SU-DHL-6 (cell line): ENCODE data around the gene ASXL1.
"Not testable (repeated sequence)": the region's sequence is repeated elsewhere in the genome, so short reads cannot be mapped to it uniquely, and the experiment has no call there.

ENCODE experiments used
- H2AFZ ChIP-seq: fragments of 200-600 bp; sonication (generic); 2 replicates; pipeline ENCODE4 v1.6.1; 2014; ENCODE audit warnings: low read depth, mild to moderate bottlenecking, moderate library complexity, mixed read lengths, antibody characterized with exemption, low read length; ENCODE audit not compliant: severe bottlenecking
- H3F3A ChIP-seq: fragments of 200-600 bp; shearing (Covaris generic); 2 replicates; pipeline ENCODE4 v1.6.0; 2016; ENCODE audit warnings: antibody characterized with exemption, mild to moderate bottlenecking; ENCODE audit not compliant: insufficient read depth
- H3K27ac ChIP-seq: fragments of 200-600 bp; sonication (generic); 2 replicates; pipeline ENCODE4 v1.5.1; 2016; ENCODE audit warnings: low read depth, mild to moderate bottlenecking, low read length, moderate library complexity, mixed read lengths
- H3K27me3 ChIP-seq: fragments of 200-600 bp; sonication (generic), shearing (Covaris generic); 2 replicates; pipeline ENCODE4 v1.6.0; 2014; ENCODE audit warnings: mild to moderate bottlenecking, low read length
- H3K36me3 ChIP-seq: fragments of 200-600 bp; sonication (generic); 2 replicates; pipeline ENCODE4 v1.6.1; 2014; ENCODE audit warnings: mild to moderate bottlenecking, low read length, mixed read lengths
- H3K4me2 ChIP-seq: fragments of 300-600, 200-600 bp; shearing (Covaris generic), sonication (generic); 2 replicates; pipeline ENCODE4 v1.6.0; 2014; ENCODE audit warnings: low read length, low read depth, mild to moderate bottlenecking; ENCODE audit not compliant: poor library complexity, severe bottlenecking
- H3K4me3 ChIP-seq: fragments of 200-600 bp; sonication (generic); 2 replicates; pipeline ENCODE4 v1.5.1; 2014; ENCODE audit warnings: antibody characterized with exemption, low read length, mild to moderate bottlenecking, mixed read lengths; ENCODE audit not compliant: insufficient read depth, poor library complexity, severe bottlenecking
- H3K79me2 ChIP-seq: fragments of 200-600 bp; sonication (generic); 2 replicates; pipeline ENCODE4 v1.6.1; 2014; ENCODE audit warnings: mild to moderate bottlenecking, low read length, moderate library complexity; ENCODE audit not compliant: insufficient read depth
- H3K9ac ChIP-seq: fragments of 200-600 bp; sonication (generic); 2 replicates; pipeline ENCODE4 v1.7.0; 2014; ENCODE audit warnings: mild to moderate bottlenecking, low read length
- H3K9me2 ChIP-seq: fragments of 200-600 bp; sonication (generic); replicated peaks from 2 replicates; pipeline ENCODE4 v1.6.1; 2014; ENCODE audit warnings: low read length; ENCODE audit not compliant: insufficient read depth
- H3K9me3 ChIP-seq: fragments of 200-600 bp; sonication (generic); 2 replicates; pipeline ENCODE4 v1.6.1; 2014; ENCODE audit warnings: low read length, mixed read lengths; ENCODE audit not compliant: insufficient read depth
- H4K20me1 ChIP-seq: fragments of 200-600 bp; sonication (generic); 2 replicates; pipeline ENCODE4 v1.6.1; 2014; ENCODE audit warnings: low read depth, mild to moderate bottlenecking, antibody characterized with exemption, low read length, moderate library complexity, mixed read lengths
- CTCF ChIP-seq: fragments of 200-600 bp; sonication (generic); IDR thresholded peaks from one replicate; pipeline ENCODE4 v1.5.1; 2017; ENCODE audit warnings: antibody characterized with exemption, mild to moderate bottlenecking, low read length, moderate library complexity; ENCODE audit not compliant: insufficient read depth, poor library complexity, severe bottlenecking
- EZH2phosphoT487 ChIP-seq: fragments of 200-600 bp; sonication (generic), shearing (Covaris generic); conservative IDR thresholded peaks from 2 replicates; pipeline ENCODE4 v1.6.1; 2018; ENCODE audit warnings: mild to moderate bottlenecking, antibody characterized with exemption, low read length, moderate library complexity, mixed read lengths

ASXL1 gene

GRCh38 chr20:32354592-32355416 is 3.3 kb upstream of the ASXL1 start:
- H3K36me3 ChIP-seq: no peaks in the 10 kb centered on the region
- H3K9me2 ChIP-seq: no peaks in the 10 kb centered on the region
- peaks cover 37% of the 10 kb centered on the region for H3F3A ChIP-seq
- H3K27me3 ChIP-seq: no peaks in the 10 kb centered on the region
- H3K27ac ChIP-seq: no peak overlapping the region; the same call in 1 of the 2 replicates
- H3K4me2 ChIP-seq: no peak overlapping the region
- TF ChIP-seq EZH2phosphoT487 (no peak), CTCF (no peak)
- no peak overlapping the region for H3K4me3 ChIP-seq
- H4K20me1 ChIP-seq: no peaks in the 10 kb centered on the region
- H3K9ac ChIP-seq: no peak overlapping the region
- peaks cover 12% of the 10 kb centered on the region for H3K79me2 ChIP-seq
- no peak overlapping the region for H2AFZ ChIP-seq
- H3K9me3 ChIP-seq: no peaks in the 10 kb centered on the region

- peaks cover 39% of the 10 kb centered on the region for H3F3A ChIP-seq
- H3K27me3 ChIP-seq: no peaks in the 10 kb centered on the region
- no peaks in the 10 kb centered on the region; the same call in 1 of the 2 replicates for H4K20me1 ChIP-seq
- no peak overlapping the region for H3K4me3 ChIP-seq
- H2AFZ ChIP-seq: no peak overlapping the region
- peaks cover under 1% of the 10 kb centered on the region; the same call in 1 of the 2 replicates for H3K36me3 ChIP-seq
- H3K9me2 ChIP-seq: no peaks in the 10 kb centered on the region
- H3K79me2 ChIP-seq: peaks cover 18% of the 10 kb centered on the region
- TF ChIP-seq EZH2phosphoT487 (no peak), CTCF (no peak)
- no peak overlapping the region for H3K4me2 ChIP-seq
- H3K9ac ChIP-seq: no peak overlapping the region
- H3K27ac ChIP-seq: no peak overlapping the region; the same call in 1 of the 2 replicates
- H3K9me3 ChIP-seq: no peaks in the 10 kb centered on the region
Measured at GRCh38 chr20:32355417-32355841, 2.7 kb upstream of the ASXL1 start.

- not testable (repeated sequence) for H3K27ac ChIP-seq, H3K36me3 ChIP-seq, H4K20me1 ChIP-seq, H2AFZ ChIP-seq, H3K9me2 ChIP-seq, H3K9me3 ChIP-seq, H3K4me3 ChIP-seq, H3K4me2 ChIP-seq, H3K27me3 ChIP-seq, H3K9ac ChIP-seq
- Histone ChIP-seq H3F3A (peaks cover 45% of the 10 kb centered on the region), H3K79me2 (peaks cover 25% of the 10 kb centered on the region)
Measured at GRCh38 chr20:32355907-32356621, 2.1 kb upstream of the ASXL1 start.
